SK-N-MC (cell line): ENCODE results near the gene FHIT.

Source experiments
- DNase-seq: peaks from one replicate; pipeline ENCODE4 v3.0.0-alpha.2; 2011; ENCODE audit warnings: low read depth, low spot score
- H3K27ac ChIP-seq: fragments of 200-600 bp; sonication (generic); 2 replicates; pipeline ENCODE4 v1.5.1; 2016; ENCODE audit warnings: mixed run types
- H3K36me3 ChIP-seq: fragments of 200-600 bp; sonication (generic); 2 replicates; pipeline ENCODE4 v1.6.1; 2017; ENCODE audit warnings: antibody characterized with exemption, low read length, mixed read lengths; ENCODE audit not compliant: insufficient read depth
- H3K4me3 ChIP-seq: fragments of 200-600 bp; sonication (generic); 2 replicates; pipeline ENCODE4 v1.5.1; 2016
- H3K9ac ChIP-seq: fragments of 200-600 bp; sonication (generic); 2 replicates; pipeline ENCODE4 v1.8.0; 2017; ENCODE audit warnings: mixed run types, mixed read lengths; ENCODE audit not compliant: insufficient read length
- H3K9me3 ChIP-seq: fragments of 200-600 bp; sonication (generic); 2 replicates; pipeline ENCODE4 v1.6.1; 2017; ENCODE audit warnings: low read depth, mild to moderate bottlenecking, antibody characterized with exemption, low read length, moderate library complexity, mixed read lengths
- EZH2 ChIP-seq: fragments of 200-600 bp; sonication (generic); IDR thresholded peaks from one replicate; pipeline ENCODE4 v1.6.1; 2017; ENCODE audit warnings: antibody characterized with exemption
- FOXP2 ChIP-seq: optimal IDR thresholded peaks from 2 replicates; pipeline ENCODE3; 2011; ENCODE audit warnings: mild to moderate bottlenecking, moderate library complexity; ENCODE audit not compliant: insufficient read depth; ENCODE audit errors: extremely low read length, control extremely low read depth
- POLR2AphosphoS5 ChIP-seq: IDR thresholded peaks from 2 replicates; pipeline ENCODE4 v1.6.1; 2012; ENCODE audit warnings: mild to moderate bottlenecking, low read depth, low read length, borderline replicate concordance

The FHIT gene

DNA sequence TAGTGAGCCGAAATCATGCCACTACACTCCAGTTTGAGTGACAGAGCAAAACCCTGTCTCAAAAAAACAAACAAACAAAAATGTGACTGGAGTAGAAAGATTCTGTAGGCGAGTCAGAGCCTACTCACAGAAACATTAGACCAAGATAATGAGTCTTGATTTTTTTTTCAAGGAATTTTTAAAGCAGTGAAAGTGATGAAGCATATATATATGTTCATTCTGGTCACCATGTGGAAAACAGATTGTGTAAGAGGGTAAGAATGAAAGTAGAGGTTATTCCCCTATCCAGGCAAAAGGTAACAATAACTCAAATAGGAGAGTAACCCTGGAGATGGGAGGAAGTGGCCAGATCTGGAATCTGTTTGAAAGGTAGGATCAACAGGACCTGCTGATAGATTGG lies 26.2 kb upstream of the FHIT start:
- H3K4me3 ChIP-seq = no peak overlapping the region
- H3K36me3 ChIP-seq = no peaks in the 10 kb centered on the region
- H3K9me3 ChIP-seq = no peaks in the 10 kb centered on the region
- no peak overlapping the region for H3K9ac ChIP-seq
- TF ChIP-seq EZH2 (no peak), FOXP2 (no peak), POLR2AphosphoS5 (no peak)
- no peak overlapping the region for H3K27ac ChIP-seq
- DNase-seq = no peak

DNA sequence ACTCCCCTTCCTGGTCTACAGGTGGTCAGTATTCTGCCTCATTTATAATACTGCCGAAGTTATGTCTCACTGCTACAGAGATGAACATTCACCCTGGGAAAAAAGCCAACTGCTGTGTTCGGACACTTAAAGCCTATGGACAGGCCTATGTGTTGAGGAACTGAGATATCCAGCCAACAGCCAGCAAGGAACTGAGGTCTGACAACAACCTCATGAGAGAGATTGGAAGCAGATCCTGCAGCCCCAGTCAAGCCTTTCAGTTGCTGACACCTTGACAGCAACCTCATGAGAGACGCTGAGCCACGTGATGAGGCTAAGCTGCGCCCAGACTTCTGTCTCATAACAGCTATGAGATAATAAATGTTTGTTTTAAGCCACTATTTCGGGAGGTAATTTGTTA lies 18.2 kb upstream of the FHIT start:
- no peak for TF ChIP-seq EZH2
- no peak for TF ChIP-seq FOXP2
- TF ChIP-seq POLR2AphosphoS5 = no peak
- Histone ChIP-seq H3K27ac (no peak overlapping the region), H3K36me3 (no peaks in the 10 kb centered on the region), H3K9ac (no peak overlapping the region), H3K9me3 (no peaks in the 10 kb centered on the region), H3K4me3 (no peak overlapping the region)
- no peak for DNase-seq

- Histone ChIP-seq H3K9me3 (no peaks in the 10 kb centered on the region), H3K4me3 (no peak overlapping the region), H3K36me3 (no peaks in the 10 kb centered on the region), H3K27ac (no peak overlapping the region), H3K9ac (no peak overlapping the region)
- DNase-seq = no peak
- TF ChIP-seq FOXP2 (no peak), EZH2 (no peak), POLR2AphosphoS5 (no peak)
Observed at GRCh38 chr3:61268644-61269043, 17.4 kb upstream of the FHIT start.

DNA sequence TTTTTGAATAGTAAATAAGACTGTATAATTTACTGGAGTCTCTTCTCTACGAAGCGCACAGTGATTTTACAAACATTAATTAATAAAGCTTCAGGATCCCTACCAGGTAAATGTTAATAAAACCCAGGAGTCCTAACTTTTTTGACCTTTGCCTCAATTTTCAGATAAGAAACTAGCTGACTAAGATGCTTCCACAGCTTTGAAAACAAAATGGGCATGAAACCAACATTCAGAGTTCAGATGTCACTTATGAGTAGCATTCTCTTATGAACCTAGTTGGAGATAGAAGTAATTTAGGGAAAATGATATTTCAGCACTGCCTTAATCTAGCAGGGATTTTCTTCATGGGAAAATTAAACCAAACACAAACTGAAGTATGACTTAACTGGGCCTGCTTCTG lies 13.0 kb upstream of the FHIT start:
- no peak for DNase-seq
- H3K9ac ChIP-seq = no peak overlapping the region
- no peak overlapping the region for H3K27ac ChIP-seq
- no peaks in the 10 kb centered on the region for H3K36me3 ChIP-seq
- no peak overlapping the region for H3K4me3 ChIP-seq
- no peak for TF ChIP-seq POLR2AphosphoS5
- no peak for TF ChIP-seq EZH2
- TF ChIP-seq FOXP2 = no peak
- no peaks in the 10 kb centered on the region for H3K9me3 ChIP-seq

DNA sequence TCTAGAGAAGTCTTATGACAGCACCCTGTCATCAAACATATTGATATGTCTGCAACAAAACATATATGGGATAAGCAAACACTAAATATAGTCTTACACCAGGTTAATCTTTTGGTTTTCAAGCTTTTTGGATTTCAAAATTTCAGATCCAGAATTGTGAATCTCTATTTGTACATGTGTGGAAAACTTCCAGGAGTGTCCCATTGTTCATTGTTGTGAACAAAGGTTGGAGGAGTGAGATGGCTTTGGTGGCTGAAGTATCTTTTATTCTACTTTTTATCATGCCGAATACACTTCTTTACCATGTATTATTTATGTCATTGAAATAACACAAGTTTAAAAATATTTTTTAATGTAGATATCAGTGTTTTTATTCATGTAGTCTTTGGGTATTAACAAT lies 5.9 kb upstream of the FHIT start:
- no peaks in the 10 kb centered on the region for H3K36me3 ChIP-seq
- H3K9me3 ChIP-seq = no peaks in the 10 kb centered on the region
- no peak for DNase-seq
- H3K4me3 ChIP-seq = no peak overlapping the region
- no peak overlapping the region for H3K9ac ChIP-seq
- no peak overlapping the region for H3K27ac ChIP-seq
- no peak for TF ChIP-seq POLR2AphosphoS5
- no peak for TF ChIP-seq EZH2
- no peak for TF ChIP-seq FOXP2

DNA sequence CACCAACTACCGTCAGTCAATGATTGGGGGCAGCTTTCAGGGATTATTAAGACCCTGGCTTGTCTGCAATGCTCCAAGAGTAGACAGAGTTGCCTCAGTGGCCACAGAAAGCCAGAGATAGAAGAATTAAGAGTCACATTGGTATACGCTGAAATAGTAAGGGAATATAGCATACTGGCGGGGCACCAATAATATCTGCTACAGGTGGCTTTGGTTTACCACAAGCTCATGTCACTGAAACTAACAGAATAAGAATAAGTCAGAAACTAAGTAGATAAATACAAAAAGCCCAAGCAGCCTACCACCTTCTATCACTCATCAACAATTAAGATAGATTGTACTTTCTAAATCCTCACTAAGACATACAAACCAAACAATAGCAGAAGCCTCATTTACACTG lies 2.5 kb upstream of the FHIT start:
- no peak for DNase-seq
- Histone ChIP-seq H3K27ac (no peak overlapping the region), H3K9ac (no peak overlapping the region), H3K9me3 (no peaks in the 10 kb centered on the region), H3K4me3 (no peak overlapping the region), H3K36me3 (no peaks in the 10 kb centered on the region)
- TF ChIP-seq EZH2 = no peak
- TF ChIP-seq FOXP2 = no peak
- no peak for TF ChIP-seq POLR2AphosphoS5

DNA sequence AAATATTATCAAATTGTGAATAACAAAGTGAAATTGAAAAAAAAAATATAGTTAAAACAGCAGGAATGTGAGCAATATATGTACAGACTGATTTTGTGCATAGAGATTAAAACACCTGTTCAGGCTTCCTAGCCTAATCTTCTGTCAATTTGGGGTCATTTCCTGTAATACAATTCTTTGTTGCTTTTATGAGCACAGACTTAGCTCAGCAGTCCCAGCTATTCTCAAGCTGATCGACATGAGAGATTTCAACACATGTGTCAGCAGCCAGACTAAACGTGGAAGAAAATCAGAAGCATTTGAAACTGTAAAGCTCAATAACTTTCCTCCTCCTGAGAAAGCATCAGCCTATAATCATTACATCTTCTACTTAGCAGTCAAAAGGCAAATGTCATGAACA lies 1.6 kb upstream of the FHIT start:
- Histone ChIP-seq H3K27ac (no peak overlapping the region), H3K4me3 (no peak overlapping the region), H3K36me3 (no peaks in the 10 kb centered on the region), H3K9me3 (no peaks in the 10 kb centered on the region), H3K9ac (no peak overlapping the region)
- TF ChIP-seq POLR2AphosphoS5 = no peak
- TF ChIP-seq FOXP2 = no peak
- no peak for TF ChIP-seq EZH2
- no peak for DNase-seq

GRCh38 chr3:61250784-61251173 lies 473 bp downstream of the FHIT start:
- Histone ChIP-seq H3K9ac (peak overlapping the region; percentile 72), H3K27ac (no peak overlapping the region)
- no peak for DNase-seq

GRCh38 chr3:61248496-61248895 lies 2.8 kb downstream of the FHIT start:
- no peak overlapping the region for H3K4me3 ChIP-seq
- H3K27ac ChIP-seq = no peak overlapping the region
- no peak overlapping the region for H3K9ac ChIP-seq
- H3K9me3 ChIP-seq = no peaks in the 10 kb centered on the region
- H3K36me3 ChIP-seq = no peaks in the 10 kb centered on the region
- DNase-seq = no peak
- no peak for TF ChIP-seq FOXP2
- no peak for TF ChIP-seq EZH2
- TF ChIP-seq POLR2AphosphoS5 = no peak

More at GRCh38 chr3:61250784-61251173, 473 bp downstream of the FHIT start:
- Histone ChIP-seq H3K36me3 (no peaks in the 10 kb centered on the region), H3K9me3 (no peaks in the 10 kb centered on the region), H3K4me3 (peak overlapping the region; percentile 79)
- TF ChIP-seq POLR2AphosphoS5 (no peak), EZH2 (no peak), FOXP2 (no peak)

- H3K9ac ChIP-seq = no peak overlapping the region
- no peak overlapping the region for H3K27ac ChIP-seq
- no peaks in the 10 kb centered on the region for H3K9me3 ChIP-seq
- TF ChIP-seq FOXP2 = no peak
- TF ChIP-seq POLR2AphosphoS5 = no peak
- TF ChIP-seq EZH2 = no peak
- DNase-seq = no peak
- no peaks in the 10 kb centered on the region for H3K36me3 ChIP-seq
- H3K4me3 ChIP-seq = no peak overlapping the region
Observed at GRCh38 chr3:61247191-61247590, 4.1 kb downstream of the FHIT start.
